Right ventricle myocardium inferior (tissue), 1 donor: ENCODE data around the gene CTNNA3. TPM values are rescaled to one million over a fixed set of nuclear protein-coding genes. Genes with fewer than 3 reads are reported as not detected.

Experiments
- ATAC-seq: fragments of 200-7000 bp; cut with Tn5 transposase; one replicate; pipeline ENCODE4 v1.9.1; 2020; ENCODE audit warnings: mild to moderate bottlenecking, moderate library complexity
- DNase-seq: peaks from one replicate; pipeline ENCODE4 v3.0.0; 2021; ENCODE audit errors: missing footprints
- intact Hi-C: fragments of 100-400 bp; cut with DNase I; formaldehyde crosslinking; loops from one replicate; pipeline ENCODE4 v1.11.0; 2022
- total RNA-seq: library from RNA; stranded (reverse); fragmentation: NEBNext Ultra II Directional; extraction: Animal tissue kit (Norgen Biotek cat#: 25700); gene quantifications from one replicate; pipeline ENCODE4 v1.2.1, GENCODE V29; 2021
- donor health status: DM: no; HTN: yes; CAD: no; lungs with severe emphysema.

The CTNNA3 gene
- total RNA-seq, 1 donor from 2014 or later, result 120 TPM

GRCh38 chr10:66940965-66941364, 755.0 kb downstream of the CTNNA3 start:
- intact Hi-C loops, result no loop called here
- DNase-seq (no peak), ATAC-seq (no peak)

GRCh38 chr10:66934711-66935110, 761.3 kb downstream of the CTNNA3 start:
- DNase-seq, result no peak
- ATAC-seq, result no peak
- intact Hi-C loops, result no loop called here

- intact Hi-C loops, result no loop called here
- DNase-seq, result no peak
- ATAC-seq, result no peak
Measured at GRCh38 chr10:66931949-66932343, 764.0 kb downstream of the CTNNA3 start.

GRCh38 chr10:66931340-66931948, 764.6 kb downstream of the CTNNA3 start:
- no peak for DNase-seq
- ATAC-seq, result no peak
- intact Hi-C loops, result no loop called here

GRCh38 chr10:66929375-66929774, 766.6 kb downstream of the CTNNA3 start:
- intact Hi-C loops, result loop anchor here (10.0 kb wide), 2 partner anchors 595 to 615 kb away; no protein-coding TSS in a partner anchor
- no peak for DNase-seq
- ATAC-seq, result no peak

- DNase-seq (no peak), ATAC-seq (no peak)
- intact Hi-C loops, result loop anchor here (10.0 kb wide), 2 partner anchors 596 to 614 kb away; no protein-coding TSS in a partner anchor
Measured at GRCh38 chr10:66928776-66929175, 767.2 kb downstream of the CTNNA3 start.

GRCh38 chr10:66927971-66928770, 767.8 kb downstream of the CTNNA3 start:
- DNase-seq, result no peak
- ATAC-seq, result no peak

GRCh38 chr10:66927251-66927935, 768.6 kb downstream of the CTNNA3 start:
- intact Hi-C loops, result loop anchor here (10.0 kb wide), 2 partner anchors 597 to 613 kb away; no protein-coding TSS in a partner anchor
- ATAC-seq, result no peak
- no peak for DNase-seq

More at GRCh38 chr10:66927971-66928770, 767.8 kb downstream of the CTNNA3 start:
- intact Hi-C loops, result loop anchor here (10.0 kb wide), 2 partner anchors 597 to 613 kb away; no protein-coding TSS in a partner anchor

GRCh38 chr10:66926841-66927240, 769.2 kb downstream of the CTNNA3 start:
- DNase-seq (no peak), ATAC-seq (no peak)
- intact Hi-C loops, result loop anchor here (10.0 kb wide), 2 partner anchors 598 to 612 kb away; no protein-coding TSS in a partner anchor

GRCh38 chr10:66925896-66926715, 769.9 kb downstream of the CTNNA3 start, which contains the start of gene LRRTM3:
Gene LRRTM3 (plus strand): TSS chr10:66926036.
- no peak for DNase-seq
- intact Hi-C loops, result loop anchor here (10.0 kb wide), 2 partner anchors 599 to 611 kb away; no protein-coding TSS in a partner anchor
- ATAC-seq, result peak; percentile 89

GRCh38 chr10:66925373-66925772, 770.6 kb downstream of the CTNNA3 start:
- DNase-seq (no peak), ATAC-seq (no peak)
- intact Hi-C loops, result loop anchor here (10.0 kb wide), 2 partner anchors 599 to 611 kb away; no protein-coding TSS in a partner anchor

- no peak for DNase-seq
- intact Hi-C loops, result loop anchor here (10.0 kb wide), 2 partner anchors 600 to 610 kb away; no protein-coding TSS in a partner anchor
- no peak for ATAC-seq
Measured at GRCh38 chr10:66924674-66925345, 771.2 kb downstream of the CTNNA3 start.

- DNase-seq, result no peak
- intact Hi-C loops, result no loop called here
- no peak for ATAC-seq
Measured at GRCh38 chr10:66919248-66919647, 776.7 kb downstream of the CTNNA3 start.

- intact Hi-C loops, result no loop called here
- ATAC-seq, result no peak
Measured at GRCh38 chr10:66917104-66917503, 778.9 kb downstream of the CTNNA3 start.

GRCh38 chr10:66916030-66916429, 780.0 kb downstream of the CTNNA3 start:
- no peak for DNase-seq

More at GRCh38 chr10:66917104-66917503, 778.9 kb downstream of the CTNNA3 start:
- no peak for DNase-seq

GRCh38 chr10:66910671-66911070, 785.3 kb downstream of the CTNNA3 start:
- no peak for ATAC-seq
- DNase-seq, result no peak
- intact Hi-C loops, result no loop called here

More at GRCh38 chr10:66916030-66916429, 780.0 kb downstream of the CTNNA3 start:
- no peak for ATAC-seq
- intact Hi-C loops, result no loop called here

- no peak for ATAC-seq
- intact Hi-C loops, result no loop called here
- no peak for DNase-seq
Measured at GRCh38 chr10:66892871-66893270, 803.1 kb downstream of the CTNNA3 start.

- intact Hi-C loops, result no loop called here
- ATAC-seq (no peak), DNase-seq (no peak)
Measured at GRCh38 chr10:66888237-66888636, 807.8 kb downstream of the CTNNA3 start.
